ENCODE data around the gene ZNHIT3.
"Not testable (repeated sequence)": the region's sequence is repeated elsewhere in the genome, so short reads cannot be mapped to it uniquely, and the experiment has no call there.

ZNHIT3 gene

DNA sequence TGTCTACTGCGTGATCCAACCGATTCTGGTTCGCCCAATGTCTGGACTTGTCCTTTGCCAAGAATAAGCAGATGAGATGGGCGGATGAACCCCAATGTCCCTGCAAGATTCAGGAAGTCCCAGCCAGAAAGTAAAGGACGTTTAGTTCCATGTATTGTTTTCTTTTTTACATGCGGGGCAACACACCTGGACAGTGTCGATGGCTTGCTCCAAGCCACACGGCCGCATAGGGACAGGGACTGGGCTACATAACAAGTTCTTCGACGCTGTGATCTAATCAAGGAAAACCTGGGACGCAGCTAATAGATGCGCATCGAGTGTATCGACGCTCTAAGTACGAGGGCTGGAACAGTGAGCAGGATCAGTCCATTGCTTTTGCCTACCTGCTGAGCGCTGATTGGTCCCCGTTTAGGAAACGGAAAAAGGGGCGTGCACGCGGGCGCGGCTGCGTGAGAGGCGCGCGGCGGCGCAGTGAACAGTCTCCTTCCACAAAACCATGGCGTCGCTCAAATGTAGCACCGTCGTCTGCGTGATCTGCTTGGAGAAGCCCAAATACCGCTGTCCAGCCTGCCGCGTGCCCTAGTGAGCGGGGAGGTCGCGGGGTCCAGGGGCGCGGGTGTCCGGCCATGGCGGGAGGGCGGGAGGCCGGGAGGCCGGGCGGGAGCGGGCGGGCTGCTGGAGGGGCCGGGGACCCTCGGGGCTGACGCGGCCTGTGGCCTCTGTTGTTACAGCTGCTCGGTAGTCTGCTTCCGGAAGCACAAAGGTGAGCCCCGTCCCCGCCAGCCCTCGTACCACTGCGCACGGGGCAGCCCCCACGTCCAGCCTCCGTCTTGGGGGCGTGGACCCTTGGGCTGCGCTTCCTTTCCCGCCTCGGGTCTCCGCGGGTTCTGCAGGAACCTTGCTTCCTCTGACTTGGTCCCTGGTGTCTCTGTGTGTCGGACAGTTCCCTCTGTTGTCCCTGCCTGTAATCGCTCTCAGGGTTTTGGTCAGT lies at the start of gene ZNHIT3:
Gene ZNHIT3, plus strand, starts transcription at position 478 of the 991 bp plus-strand sequence. Its CDS starts 19 bp downstream, at position 497.
- Histone ChIP-seq H3K36me3 (ENCODE audit: insufficient read depth, insufficient read length, low read length) (peaks cover 7% of the 10 kb centered on the region), H3K27me3 (ENCODE audit: insufficient read depth, insufficient read length) (peaks cover 17% of the 10 kb centered on the region), H3K9ac (ENCODE audit: insufficient read length, low read depth) (peak within 1 kb of the TSS; percentile 92), H3K4me3 (ENCODE audit: insufficient read length, low read depth) (peak within 1 kb of the TSS; percentile 84), H3K4me1 (ENCODE audit: insufficient read depth, insufficient read length) (peaks cover 2% of the 10 kb centered on the region), H3K9me3 (ENCODE audit: insufficient read depth, low read length) (peaks cover 4% of the 10 kb centered on the region; the same call in 1 of the 2 replicates)
- DNase-seq (ENCODE audit: low read depth, low spot score) = peak; percentile 83
- TF ChIP-seq YY1 (IDR thresholded peaks at IDR 0.05; ENCODE audit: insufficient read depth, insufficient read length) = no peak
- no peak for TF ChIP-seq ZNF274 (IDR thresholded peaks at IDR 0.05; ENCODE audit: low read depth, low read length)
- TF ChIP-seq SUZ12 (IDR thresholded peaks at IDR 0.05; ENCODE audit: extremely low read depth, insufficient read depth, insufficient read length) = no peak

- not testable (repeated sequence) for H3K4me1 ChIP-seq (ENCODE audit: insufficient read depth, insufficient read length); H3K27me3 ChIP-seq (ENCODE audit: insufficient read depth, insufficient read length); H3K4me3 ChIP-seq (ENCODE audit: insufficient read length, low read depth); DNase-seq (ENCODE audit: low read depth, low spot score); H3K9me3 ChIP-seq (ENCODE audit: insufficient read depth, low read length); H3K36me3 ChIP-seq (ENCODE audit: insufficient read depth, insufficient read length, low read length); H3K9ac ChIP-seq (ENCODE audit: insufficient read length, low read depth)
Observed at GRCh38 chr17:36441792-36442191, 44.7 kb upstream of the ZNHIT3 start.

DNA sequence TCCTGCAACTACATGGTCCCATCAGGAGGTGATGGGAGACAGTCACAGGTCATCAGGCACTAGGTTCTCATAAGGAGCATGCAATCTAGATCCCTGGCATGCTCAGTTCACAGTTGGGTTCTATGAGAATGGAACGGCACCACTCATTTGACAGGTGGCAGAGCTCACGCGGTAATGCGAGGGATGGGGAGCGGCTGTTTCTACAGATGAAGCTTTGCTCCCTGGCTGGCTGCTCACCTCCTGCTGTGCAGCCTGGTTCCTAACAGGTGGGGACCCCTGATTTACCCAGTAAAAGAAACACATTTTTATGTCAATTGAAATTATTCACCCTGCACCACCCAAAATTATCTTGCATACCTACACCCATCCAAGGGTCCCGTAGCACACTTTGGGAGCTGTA lies 42.7 kb upstream of the ZNHIT3 start:
- no peaks in the 10 kb centered on the region for H3K27me3 ChIP-seq (ENCODE audit: insufficient read depth, insufficient read length)
- no peaks in the 10 kb centered on the region for H3K36me3 ChIP-seq (ENCODE audit: insufficient read depth, insufficient read length, low read length)
- H3K9ac ChIP-seq (ENCODE audit: insufficient read length, low read depth) = no peak overlapping the region
- H3K4me3 ChIP-seq (ENCODE audit: insufficient read length, low read depth) = no peak overlapping the region
- no peaks in the 10 kb centered on the region for H3K9me3 ChIP-seq (ENCODE audit: insufficient read depth, low read length)
- TF ChIP-seq ZNF274 (IDR thresholded peaks at IDR 0.05; ENCODE audit: low read depth, low read length) = no peak
- no peak for TF ChIP-seq YY1 (IDR thresholded peaks at IDR 0.05; ENCODE audit: insufficient read depth, insufficient read length)
- H3K4me1 ChIP-seq (ENCODE audit: insufficient read depth, insufficient read length) = no peaks in the 10 kb centered on the region
- no peak for DNase-seq (ENCODE audit: low read depth, low spot score)

- H3K36me3 ChIP-seq (ENCODE audit: insufficient read depth, insufficient read length, low read length); H3K9me3 ChIP-seq (ENCODE audit: insufficient read depth, low read length); H3K9ac ChIP-seq (ENCODE audit: insufficient read length, low read depth); DNase-seq (ENCODE audit: low read depth, low spot score); H3K4me3 ChIP-seq (ENCODE audit: insufficient read length, low read depth); H3K27me3 ChIP-seq (ENCODE audit: insufficient read depth, insufficient read length); H3K4me1 ChIP-seq (ENCODE audit: insufficient read depth, insufficient read length): not testable (repeated sequence)
Observed at GRCh38 chr17:36449997-36450396, 36.5 kb upstream of the ZNHIT3 start.

GRCh38 chr17:36452888-36453287 lies 33.6 kb upstream of the ZNHIT3 start:
- not testable (repeated sequence) for H3K36me3 ChIP-seq (ENCODE audit: insufficient read depth, insufficient read length, low read length); H3K27me3 ChIP-seq (ENCODE audit: insufficient read depth, insufficient read length); H3K4me3 ChIP-seq (ENCODE audit: insufficient read length, low read depth); DNase-seq (ENCODE audit: low read depth, low spot score); H3K9ac ChIP-seq (ENCODE audit: insufficient read length, low read depth); H3K9me3 ChIP-seq (ENCODE audit: insufficient read depth, low read length); H3K4me1 ChIP-seq (ENCODE audit: insufficient read depth, insufficient read length)

DNA sequence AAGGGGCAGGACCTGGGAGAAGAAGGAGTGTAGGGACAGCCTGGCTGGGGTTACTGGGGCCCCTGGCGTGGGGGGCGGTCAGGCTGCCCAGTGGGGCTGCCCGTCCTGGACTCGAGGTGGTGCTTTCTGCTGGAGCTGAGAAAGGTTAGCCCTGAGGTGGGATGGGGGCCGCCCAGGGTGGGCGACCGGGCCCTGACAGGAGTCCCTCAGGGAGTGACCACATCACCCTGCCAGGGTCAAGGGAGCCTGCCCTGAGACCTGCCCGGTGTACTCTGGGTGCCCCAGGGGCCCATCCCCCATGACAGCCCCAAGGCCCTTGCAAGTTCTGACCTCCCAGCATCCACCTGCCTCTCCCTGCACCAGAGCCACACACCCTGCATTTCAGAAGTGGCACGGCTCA lies 28.8 kb upstream of the ZNHIT3 start:
- H3K36me3 ChIP-seq (ENCODE audit: insufficient read depth, insufficient read length, low read length); DNase-seq (ENCODE audit: low read depth, low spot score); H3K9me3 ChIP-seq (ENCODE audit: insufficient read depth, low read length); H3K27me3 ChIP-seq (ENCODE audit: insufficient read depth, insufficient read length); H3K4me3 ChIP-seq (ENCODE audit: insufficient read length, low read depth); H3K9ac ChIP-seq (ENCODE audit: insufficient read length, low read depth); H3K4me1 ChIP-seq (ENCODE audit: insufficient read depth, insufficient read length): not testable (repeated sequence)

DNA sequence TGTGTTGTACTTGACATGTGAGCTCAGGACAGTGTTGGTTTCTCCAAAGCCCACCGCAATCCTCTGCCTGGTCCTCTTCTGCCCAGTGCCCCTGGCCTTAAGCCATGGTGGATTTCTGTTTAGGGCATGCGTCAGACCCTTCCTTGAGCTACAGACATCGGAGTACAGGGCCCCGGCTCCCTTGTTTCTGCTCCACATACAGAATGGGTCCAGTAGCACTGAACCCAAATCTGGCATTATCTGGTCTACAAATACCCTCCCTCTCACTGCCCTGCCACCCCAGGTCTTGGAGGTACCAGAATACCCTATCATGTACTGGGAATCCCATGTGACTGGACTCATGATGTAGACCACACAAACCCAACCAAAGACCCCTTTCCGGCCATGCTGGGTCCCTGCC lies 27.4 kb upstream of the ZNHIT3 start:
- H3K4me1 ChIP-seq (ENCODE audit: insufficient read depth, insufficient read length) = no peaks in the 10 kb centered on the region
- no peaks in the 10 kb centered on the region for H3K9me3 ChIP-seq (ENCODE audit: insufficient read depth, low read length)
- H3K9ac ChIP-seq (ENCODE audit: insufficient read length, low read depth) = no peak overlapping the region
- H3K27me3 ChIP-seq (ENCODE audit: insufficient read depth, insufficient read length) = peaks cover 2% of the 10 kb centered on the region
- no peak overlapping the region for H3K4me3 ChIP-seq (ENCODE audit: insufficient read length, low read depth)
- H3K36me3 ChIP-seq (ENCODE audit: insufficient read depth, insufficient read length, low read length) = no peaks in the 10 kb centered on the region
- no peak for TF ChIP-seq YY1 (IDR thresholded peaks at IDR 0.05; ENCODE audit: insufficient read depth, insufficient read length)
- no peak for TF ChIP-seq ZNF274 (IDR thresholded peaks at IDR 0.05; ENCODE audit: low read depth, low read length)
- no peak for TF ChIP-seq SUZ12 (IDR thresholded peaks at IDR 0.05; ENCODE audit: extremely low read depth, insufficient read depth, insufficient read length)
- DNase-seq (ENCODE audit: low read depth, low spot score) = no peak

DNA sequence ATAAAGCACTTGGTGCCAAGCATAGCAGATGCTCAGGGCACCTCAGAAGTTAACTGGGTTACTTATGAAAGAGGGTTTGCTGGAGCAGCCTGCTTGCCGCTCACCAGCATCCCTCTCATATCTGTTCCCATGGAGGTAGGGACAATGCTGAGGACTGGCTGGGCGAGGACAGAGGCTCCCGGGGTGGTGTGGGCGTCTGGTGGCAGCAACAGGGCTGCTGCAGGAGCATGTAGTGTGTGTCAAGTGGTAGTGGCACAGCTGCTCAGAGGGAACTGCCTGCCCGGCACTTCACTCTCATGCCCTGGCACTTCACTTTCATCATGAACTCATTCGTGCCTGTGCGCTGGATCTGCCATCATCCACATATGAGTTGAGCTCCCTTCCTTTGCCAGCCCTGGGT lies 26.9 kb upstream of the ZNHIT3 start:
- no peak overlapping the region for H3K9ac ChIP-seq (ENCODE audit: insufficient read length, low read depth)
- no peaks in the 10 kb centered on the region for H3K9me3 ChIP-seq (ENCODE audit: insufficient read depth, low read length)
- H3K4me3 ChIP-seq (ENCODE audit: insufficient read length, low read depth) = no peak overlapping the region
- H3K4me1 ChIP-seq (ENCODE audit: insufficient read depth, insufficient read length) = no peaks in the 10 kb centered on the region
- DNase-seq (ENCODE audit: low read depth, low spot score) = no peak
- peaks cover 2% of the 10 kb centered on the region for H3K27me3 ChIP-seq (ENCODE audit: insufficient read depth, insufficient read length)
- TF ChIP-seq YY1 (IDR thresholded peaks at IDR 0.05; ENCODE audit: insufficient read depth, insufficient read length) = no peak
- no peak for TF ChIP-seq ZNF274 (IDR thresholded peaks at IDR 0.05; ENCODE audit: low read depth, low read length)
- no peak for TF ChIP-seq SUZ12 (IDR thresholded peaks at IDR 0.05; ENCODE audit: extremely low read depth, insufficient read depth, insufficient read length)
- no peaks in the 10 kb centered on the region for H3K36me3 ChIP-seq (ENCODE audit: insufficient read depth, insufficient read length, low read length)
